Measurements from ENCODE around the gene SMARCD3. TPM values are rescaled to one million over a fixed set of nuclear protein-coding genes. Genes with fewer than 3 reads are reported as not detected.

SMARCD3 gene
- total RNA-seq, 1 donor from 2014 or later, result not detected

DNA sequence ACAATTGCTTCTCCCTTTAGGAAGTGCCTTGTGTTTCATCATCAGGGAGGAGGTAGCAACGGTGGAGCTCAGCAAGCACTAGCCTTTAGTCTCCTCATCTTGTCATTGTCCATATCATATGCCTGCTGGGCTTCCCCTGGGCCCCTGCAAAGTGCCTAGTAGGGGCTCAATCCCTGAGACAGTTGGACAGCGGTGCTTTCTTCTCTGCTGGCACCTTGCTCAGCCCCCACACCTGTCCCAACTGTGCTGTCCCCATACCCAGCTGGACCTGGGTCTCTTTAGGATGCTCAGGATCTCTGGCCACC is 5.5 kb downstream of the SMARCD3 start:
- intact Hi-C loops (cut with micrococcal nuclease), result no loop called here
- H3K4me1 Mint-ChIP-seq, result peaks cover 44% of the 10 kb centered on the region
- ChIA-PET CTCF (interaction anchor here (0.9 to 1.5 kb wide), 4 partner anchors 12 to 119 kb away, joined by 3 to 4 read pairs (median 4); partner anchors contain the start of gene ABCF2), POLR2A (interaction anchor here (0.5 to 2.6 kb wide), 3 partner anchors 10 to 1706 kb away, joined by 3 to 23 read pairs (median 9); partner anchors contain the start of genes ABCF2 and CHPF2)
- TF ChIP-seq, protein P1, sequence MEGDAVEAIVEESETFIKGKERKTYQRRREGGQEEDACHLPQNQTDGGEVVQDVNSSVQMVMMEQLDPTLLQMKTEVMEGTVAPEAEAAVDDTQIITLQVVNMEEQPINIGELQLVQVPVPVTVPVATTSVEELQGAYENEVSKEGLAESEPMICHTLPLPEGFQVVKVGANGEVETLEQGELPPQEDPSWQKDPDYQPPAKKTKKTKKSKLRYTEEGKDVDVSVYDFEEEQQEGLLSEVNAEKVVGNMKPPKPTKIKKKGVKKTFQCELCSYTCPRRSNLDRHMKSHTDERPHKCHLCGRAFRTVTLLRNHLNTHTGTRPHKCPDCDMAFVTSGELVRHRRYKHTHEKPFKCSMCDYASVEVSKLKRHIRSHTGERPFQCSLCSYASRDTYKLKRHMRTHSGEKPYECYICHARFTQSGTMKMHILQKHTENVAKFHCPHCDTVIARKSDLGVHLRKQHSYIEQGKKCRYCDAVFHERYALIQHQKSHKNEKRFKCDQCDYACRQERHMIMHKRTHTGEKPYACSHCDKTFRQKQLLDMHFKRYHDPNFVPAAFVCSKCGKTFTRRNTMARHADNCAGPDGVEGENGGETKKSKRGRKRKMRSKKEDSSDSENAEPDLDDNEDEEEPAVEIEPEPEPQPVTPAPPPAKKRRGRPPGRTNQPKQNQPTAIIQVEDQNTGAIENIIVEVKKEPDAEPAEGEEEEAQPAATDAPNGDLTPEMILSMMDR (IDR thresholded peaks at IDR 0.05), result no peak
- ATAC-seq (ENCODE audit: low read depth) (no peak), DNase-seq (no peak)
- H3K27me3 Mint-ChIP-seq, result peaks cover 15% of the 10 kb centered on the region
- H3K9me3 Mint-ChIP-seq, result no peaks in the 10 kb centered on the region
- H3K4me3 Mint-ChIP-seq, result peak overlapping the region; percentile 69
- no peak overlapping the region for H3K27ac Mint-ChIP-seq
- H3K36me3 Mint-ChIP-seq (ENCODE audit: low read depth), result peaks cover 11% of the 10 kb centered on the region

DNA sequence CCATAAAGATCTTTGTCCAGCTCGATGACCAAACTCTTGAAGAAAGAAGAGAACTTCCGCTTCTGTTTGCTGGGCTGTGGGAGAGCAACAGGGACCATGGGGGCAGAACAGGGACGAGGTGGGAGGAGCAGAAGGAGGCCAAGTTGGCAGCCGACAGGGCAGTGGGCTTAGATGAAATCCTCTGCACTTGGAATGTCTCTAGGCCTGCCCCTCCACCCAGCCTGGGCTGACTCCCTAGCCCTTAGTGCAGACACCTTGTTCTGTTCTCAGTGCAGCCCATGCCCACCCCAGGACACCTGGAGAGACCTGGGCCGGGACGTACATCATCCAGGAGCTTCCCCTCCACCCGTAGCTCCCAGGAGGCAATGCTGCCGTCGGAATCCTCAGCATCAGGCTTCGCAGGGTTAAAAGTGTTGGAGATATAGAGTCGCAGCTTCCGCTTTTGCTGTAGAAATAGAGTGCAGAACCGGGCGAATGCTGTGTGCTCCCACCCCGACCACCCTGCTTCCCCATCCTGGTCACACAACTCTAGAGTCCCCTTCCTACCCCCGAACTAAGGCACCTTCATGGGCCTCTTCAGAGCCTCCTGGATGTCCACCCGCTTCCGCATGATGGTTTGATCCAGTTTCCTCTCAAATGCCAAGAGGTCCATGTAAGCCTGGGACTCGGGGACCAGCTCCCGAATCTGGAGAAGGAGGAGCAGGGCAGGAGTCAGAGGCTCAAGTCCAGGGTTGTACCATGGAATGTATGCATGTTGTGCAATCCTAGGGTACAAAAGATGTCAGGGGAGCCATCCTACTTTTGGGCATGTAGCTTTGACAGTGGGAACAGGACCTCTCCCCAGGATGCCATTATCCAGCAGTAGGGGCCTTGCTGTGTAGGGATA is 6.1 kb downstream of the SMARCD3 start:
- no peak overlapping the region for H3K27ac Mint-ChIP-seq
- H3K9me3 Mint-ChIP-seq, result no peaks in the 10 kb centered on the region
- peaks cover 10% of the 10 kb centered on the region for H3K27me3 Mint-ChIP-seq
- no peak overlapping the region for H3K4me3 Mint-ChIP-seq
- ATAC-seq (ENCODE audit: low read depth) (no peak), DNase-seq (no peak)
- peaks cover 38% of the 10 kb centered on the region for H3K4me1 Mint-ChIP-seq
- intact Hi-C loops (cut with micrococcal nuclease), result no loop called here
- peaks cover 14% of the 10 kb centered on the region for H3K36me3 Mint-ChIP-seq (ENCODE audit: low read depth)
- TF ChIP-seq, protein P1 (IDR thresholded peaks at IDR 0.05), result no peak
- ChIA-PET POLR2A (interaction anchor here (1.9 to 2.6 kb wide), 2 partner anchors 9 to 15 kb away, joined by 9 to 23 read pairs; partner anchors contain the start of genes ABCF2 and CHPF2), CTCF (interaction anchor here (0.9 to 1.4 kb wide), 3 partner anchors 12 to 75 kb away, joined by 3 to 4 read pairs (median 3); partner anchors contain the start of gene ABCF2)

DNA sequence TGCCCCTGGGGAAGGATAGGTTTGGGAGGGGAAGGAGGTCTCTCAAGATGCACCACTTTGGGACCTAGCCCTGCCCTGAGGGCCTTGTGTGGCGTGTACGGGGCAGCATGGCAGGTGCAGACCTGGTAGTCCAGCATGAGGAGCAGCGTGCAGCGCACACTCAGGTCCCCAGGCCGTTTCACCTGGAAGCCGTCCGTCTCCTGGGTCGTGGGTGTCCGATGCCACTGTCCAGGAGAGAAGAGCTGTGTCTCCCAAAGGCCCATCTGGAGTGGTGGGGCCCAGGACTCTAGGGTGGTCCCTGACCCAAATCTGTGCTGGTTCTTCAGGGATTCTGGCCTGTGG is 6.8 kb downstream of the SMARCD3 start:
- H3K27ac Mint-ChIP-seq, result no peak overlapping the region
- H3K9me3 Mint-ChIP-seq, result no peaks in the 10 kb centered on the region
- ChIA-PET CTCF (no interaction called here), POLR2A (interaction anchor here (1.9 kb wide), 1 partner anchor 15 kb away, joined by 9 read pairs; the partner anchor contains the start of gene ABCF2)
- H3K4me3 Mint-ChIP-seq, result no peak overlapping the region
- H3K27me3 Mint-ChIP-seq, result peaks cover 8% of the 10 kb centered on the region
- intact Hi-C loops (cut with micrococcal nuclease), result no loop called here
- DNase-seq, result no peak
- H3K36me3 Mint-ChIP-seq (ENCODE audit: low read depth), result peaks cover 20% of the 10 kb centered on the region
- no peak for ATAC-seq (ENCODE audit: low read depth)
- H3K4me1 Mint-ChIP-seq, result peaks cover 34% of the 10 kb centered on the region
- TF ChIP-seq, protein P1 (IDR thresholded peaks at IDR 0.05), result no peak

DNA sequence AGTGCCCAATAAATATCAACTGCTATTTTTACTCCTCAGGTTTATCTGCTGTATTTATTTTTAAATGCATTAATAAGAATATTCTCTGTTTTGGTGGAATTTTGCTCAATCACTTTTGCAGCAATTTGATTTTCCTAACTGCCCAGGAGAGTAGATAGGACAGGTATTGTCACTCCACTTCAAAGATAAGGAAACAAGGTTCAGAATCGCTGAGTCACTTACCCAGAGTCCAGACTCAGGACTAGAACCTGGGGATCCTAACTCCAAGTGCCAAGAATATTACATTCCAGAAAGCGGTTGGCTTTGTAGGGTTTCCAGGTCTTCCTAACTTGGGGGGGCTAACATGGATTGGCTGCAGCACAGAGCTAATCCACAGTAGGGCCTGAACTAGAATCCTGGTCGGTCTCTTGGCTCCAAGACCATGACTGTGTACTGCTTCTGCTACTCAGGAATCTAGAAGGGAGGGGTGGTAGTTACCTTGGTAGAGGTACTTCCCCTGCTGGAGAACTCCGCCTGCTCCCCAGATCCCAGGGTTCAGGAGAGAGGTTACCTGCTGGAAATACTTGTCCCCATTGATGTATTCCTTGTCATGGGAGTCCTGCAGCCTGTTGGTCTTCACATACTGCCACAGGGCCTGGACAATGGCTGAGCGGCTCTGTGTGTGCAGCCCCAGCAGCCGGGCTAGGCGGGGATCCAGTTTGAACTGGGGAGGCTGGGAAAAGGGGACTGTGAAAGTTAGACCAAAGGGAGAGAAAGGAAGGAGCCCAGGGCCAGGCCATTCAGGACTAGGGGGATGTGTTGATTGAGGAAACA is 7.3 kb downstream of the SMARCD3 start:
- peaks cover 6% of the 10 kb centered on the region for H3K27me3 Mint-ChIP-seq
- DNase-seq (no peak), ATAC-seq (ENCODE audit: low read depth) (no peak)
- intact Hi-C loops (cut with micrococcal nuclease), result no loop called here
- ChIA-PET CTCF (no interaction called here), POLR2A (no interaction called here)
- no peak overlapping the region for H3K4me3 Mint-ChIP-seq
- no peak overlapping the region for H3K27ac Mint-ChIP-seq
- peaks cover 26% of the 10 kb centered on the region for H3K36me3 Mint-ChIP-seq (ENCODE audit: low read depth)
- H3K9me3 Mint-ChIP-seq, result no peaks in the 10 kb centered on the region
- TF ChIP-seq, protein P1 (IDR thresholded peaks at IDR 0.05), result no peak
- peaks cover 31% of the 10 kb centered on the region for H3K4me1 Mint-ChIP-seq

DNA sequence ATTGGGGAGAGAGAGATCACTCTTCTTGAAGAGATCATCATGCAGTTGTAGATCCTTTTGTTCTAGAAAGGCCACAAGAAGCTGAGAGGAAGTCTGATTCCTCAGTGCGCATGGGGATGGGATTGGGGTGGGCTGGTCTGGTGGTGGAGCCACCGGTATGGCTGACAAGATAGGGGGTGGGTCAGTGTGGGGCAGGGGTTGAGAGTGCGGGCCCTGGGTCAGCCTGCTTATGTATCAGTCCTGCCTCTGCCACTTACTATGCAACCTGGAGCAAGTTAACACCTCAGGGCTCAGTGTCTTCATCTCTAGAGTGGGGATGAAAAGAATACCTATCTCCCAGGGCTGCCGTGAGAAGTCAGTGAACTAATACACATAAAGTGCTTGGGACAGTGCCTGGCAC is 8.0 kb downstream of the SMARCD3 start:
- Mint-ChIP-seq H3K4me1 (peaks cover 27% of the 10 kb centered on the region), H3K9me3 (no peaks in the 10 kb centered on the region), H3K36me3 (ENCODE audit: low read depth) (peaks cover 30% of the 10 kb centered on the region), H3K4me3 (no peak overlapping the region), H3K27ac (no peak overlapping the region), H3K27me3 (peaks cover 6% of the 10 kb centered on the region)
- CTCF ChIA-PET, result no interaction called here
- DNase-seq (no peak), ATAC-seq (ENCODE audit: low read depth) (no peak)
- POLR2A ChIA-PET, result interaction anchor here (0.7 kb wide), 1 partner anchor 13 kb away, joined by 3 read pairs; no protein-coding TSS in a partner anchor
- TF ChIP-seq, protein P1 (IDR thresholded peaks at IDR 0.05), result no peak
- intact Hi-C loops (cut with micrococcal nuclease), result no loop called here
